Activated CD8-positive, alpha-beta memory T cell treated with anti-CD3 and anti-CD28 coated beads, Interleukin-2, amount 10 ng/mL, durations not matched to agents 7 days and 5 days (primary cell): Measurements from ENCODE around the gene CCDC102A. TPM values are rescaled to one million over a fixed set of nuclear protein-coding genes. Genes with fewer than 3 reads are reported as not detected.
A peak's percentile ranks its signal among the peaks of the same experiment; 100 is the strongest.

ENCODE experiments used
- ATAC-seq: fragments of 150-1000 bp; cut with Tn5 transposase; one replicate; pipeline ENCODE4 v1.10.0; 2021; ENCODE audit warnings: moderate library complexity
- CTCF ChIA-PET: fragments of 350-600 bp; sonication (Branson Sonifier 250); formaldehyde crosslinking; loops from one replicate; lab custom pipeline; 2021; ENCODE audit warnings: antibody characterized with exemption; lab: Charles Lee
- DNase-seq: peaks from one replicate; pipeline ENCODE4 v3.0.0-alpha.2; 2020
- H3K27ac Mint-ChIP-seq: one replicate; pipeline ENCODE4 v1.8.0; 2021; ENCODE audit warnings: mild to moderate bottlenecking, mixed read lengths
- H3K27me3 Mint-ChIP-seq: one replicate; pipeline ENCODE4 v1.8.0; 2021; ENCODE audit warnings: mixed read lengths
- H3K36me3 Mint-ChIP-seq: one replicate; pipeline ENCODE4 v1.8.0; 2021; ENCODE audit warnings: mild to moderate bottlenecking, mixed read lengths
- H3K4me1 Mint-ChIP-seq: one replicate; pipeline ENCODE4 v1.8.0; 2021; ENCODE audit warnings: mixed read lengths
- H3K4me3 Mint-ChIP-seq: one replicate; pipeline ENCODE4 v1.8.0; 2021; ENCODE audit warnings: mild to moderate bottlenecking, moderate library complexity, mixed read lengths
- H3K9me3 Mint-ChIP-seq: one replicate; pipeline ENCODE4 v1.8.0; 2022; ENCODE audit warnings: low read depth, mixed read lengths
- total RNA-seq, 2 experiments: library from RNA; stranded (reverse); gene quantifications; one replicate each; pipeline ENCODE4 v1.2.3, GENCODE V29; 2021

CCDC102A gene
- total RNA-seq, 2 experiments from 2014 or later, result 19.7 to 20.2 TPM

DNA sequence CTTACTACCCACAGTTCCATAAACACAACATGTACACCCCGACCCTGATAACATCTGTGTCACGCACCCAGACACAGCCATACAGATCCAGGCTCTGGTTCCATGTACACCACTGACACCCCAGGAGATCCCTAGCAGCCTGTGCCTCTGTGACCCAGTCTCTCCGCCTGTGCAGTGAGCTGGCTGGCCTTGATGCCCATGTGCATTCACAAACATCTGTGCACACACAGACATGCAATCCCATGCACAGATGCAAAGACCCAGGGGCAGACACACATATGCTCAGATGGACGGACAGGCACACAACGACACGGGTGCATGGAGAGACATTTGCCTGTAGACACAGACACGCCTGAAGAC lies 4.1 kb downstream of the CCDC102A start:
- H3K27me3 Mint-ChIP-seq, result no peaks in the 10 kb centered on the region
- no peak overlapping the region for H3K4me3 Mint-ChIP-seq
- CTCF ChIA-PET, result interaction anchor here (0.7 to 1.1 kb wide), 3 partner anchors 12 to 347 kb away, joined by 3 to 4 read pairs (median 3); no protein-coding TSS in a partner anchor
- DNase-seq, result peak; percentile 41
- H3K27ac Mint-ChIP-seq, result peak overlapping the region; percentile 99
- H3K4me1 Mint-ChIP-seq, result peaks cover 65% of the 10 kb centered on the region
- ATAC-seq, result no peak
- peaks cover 7% of the 10 kb centered on the region for H3K36me3 Mint-ChIP-seq
- no peaks in the 10 kb centered on the region for H3K9me3 Mint-ChIP-seq

DNA sequence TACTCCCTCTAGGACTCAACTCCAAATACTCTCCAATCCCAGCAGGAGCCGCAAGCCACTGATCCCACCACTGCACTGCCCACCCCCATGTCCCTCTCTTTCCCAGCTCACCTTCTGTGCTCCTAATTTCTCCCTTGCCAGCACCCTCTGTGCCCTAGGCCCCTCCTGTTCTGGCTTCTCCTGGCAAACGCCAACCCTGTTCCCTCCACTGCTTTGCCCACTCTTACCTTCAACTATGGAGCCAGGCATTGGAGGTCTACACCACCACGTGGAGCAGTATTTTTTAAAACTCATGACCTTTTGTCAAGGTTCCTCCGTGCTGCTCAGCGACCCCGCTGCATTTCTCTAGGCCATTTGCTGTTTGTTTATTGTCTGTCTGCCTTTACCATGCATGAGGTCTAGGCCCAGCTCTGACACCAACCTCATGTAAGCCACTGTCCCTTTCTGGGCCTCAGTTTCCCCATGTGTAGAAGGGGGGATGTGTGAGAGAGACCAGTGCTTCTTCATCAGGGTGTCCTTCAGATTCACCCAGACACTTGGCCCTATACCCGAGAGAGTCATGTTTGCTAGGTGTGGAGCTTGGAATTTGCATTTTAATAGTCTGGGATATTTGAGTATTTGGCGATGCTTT lies 4.6 kb downstream of the CCDC102A start:
- H3K4me1 Mint-ChIP-seq, result peaks cover 63% of the 10 kb centered on the region
- DNase-seq, result peak; percentile 36
- CTCF ChIA-PET, result interaction anchor here (0.9 to 2.2 kb wide), 3 partner anchors 12 to 14 kb away, joined by 3 to 15 read pairs (median 3); no protein-coding TSS in a partner anchor
- peak overlapping the region; percentile 99 for H3K27ac Mint-ChIP-seq
- no peaks in the 10 kb centered on the region for H3K9me3 Mint-ChIP-seq
- no peaks in the 10 kb centered on the region for H3K27me3 Mint-ChIP-seq
- H3K4me3 Mint-ChIP-seq, result peak overlapping the region; percentile 56
- no peak for ATAC-seq
- H3K36me3 Mint-ChIP-seq, result peaks cover 7% of the 10 kb centered on the region

DNA sequence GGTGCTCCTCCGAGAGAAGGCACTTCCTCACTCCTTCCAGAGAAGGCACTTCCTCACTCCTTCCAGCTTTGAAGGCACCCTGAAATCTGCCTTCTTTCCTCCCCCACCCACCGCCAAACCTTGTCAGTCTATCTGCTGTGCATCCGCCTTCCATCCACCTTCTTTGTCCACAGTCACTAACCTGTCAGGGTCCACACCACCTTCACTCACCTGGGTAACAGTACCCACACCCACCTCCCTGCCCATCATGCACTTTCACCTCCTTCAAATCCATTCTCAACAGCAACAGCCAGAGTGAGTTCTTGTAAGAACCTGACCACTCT lies 5.2 kb downstream of the CCDC102A start:
- ATAC-seq (no peak), DNase-seq (no peak)
- H3K27me3 Mint-ChIP-seq, result no peaks in the 10 kb centered on the region
- H3K27ac Mint-ChIP-seq, result peak overlapping the region; percentile 99
- CTCF ChIA-PET, result interaction anchor here (1.5 to 2.2 kb wide), 2 partner anchors 11 to 114 kb away, joined by 3 to 15 read pairs; no protein-coding TSS in a partner anchor
- H3K4me3 Mint-ChIP-seq, result peak overlapping the region; percentile 56
- H3K36me3 Mint-ChIP-seq, result peaks cover 7% of the 10 kb centered on the region
- H3K9me3 Mint-ChIP-seq, result no peaks in the 10 kb centered on the region
- H3K4me1 Mint-ChIP-seq, result peaks cover 63% of the 10 kb centered on the region

DNA sequence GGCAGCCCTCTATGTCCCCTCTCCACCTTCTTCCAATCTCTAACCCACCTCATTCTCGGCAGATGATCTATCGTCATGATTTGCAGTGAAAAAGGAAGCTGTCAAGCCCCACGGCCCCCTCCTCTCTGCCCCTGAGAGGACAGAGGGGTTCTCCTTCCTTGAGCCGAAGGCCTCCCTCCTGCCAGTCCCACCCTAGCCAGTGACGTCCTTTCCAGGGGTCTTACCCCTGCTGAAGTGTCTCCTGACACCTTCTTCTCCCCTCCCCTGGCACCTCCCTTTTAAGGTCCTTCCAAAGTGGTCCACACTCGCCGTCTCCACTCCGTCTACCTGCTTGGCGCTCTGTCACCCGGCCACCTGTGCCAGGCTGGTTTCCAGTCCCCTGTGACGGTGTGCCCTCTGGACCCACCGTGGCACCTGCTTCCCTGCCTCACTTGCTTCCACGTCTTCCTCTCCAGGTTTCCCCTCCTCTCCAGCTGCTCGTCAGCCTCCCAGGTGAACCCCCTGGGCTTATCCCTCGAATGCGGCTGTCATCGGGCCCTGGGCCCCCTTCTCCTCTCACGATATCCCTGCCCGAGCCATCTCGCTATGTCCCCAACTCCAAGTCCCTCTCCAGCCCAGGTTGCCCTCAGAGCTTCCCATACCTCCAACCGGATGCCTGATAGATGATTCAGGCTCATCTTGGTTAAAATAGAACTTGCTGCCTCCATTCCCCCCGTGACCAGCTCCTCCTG lies 5.7 kb downstream of the CCDC102A start:
- peaks cover 7% of the 10 kb centered on the region for H3K36me3 Mint-ChIP-seq
- no peak for DNase-seq
- ATAC-seq, result no peak
- CTCF ChIA-PET, result interaction anchor here (0.9 to 2.2 kb wide), 4 partner anchors 10 to 230 kb away, joined by 3 to 15 read pairs (median 4); no protein-coding TSS in a partner anchor
- H3K27me3 Mint-ChIP-seq, result no peaks in the 10 kb centered on the region
- H3K4me3 Mint-ChIP-seq, result peak overlapping the region; percentile 56
- H3K27ac Mint-ChIP-seq, result peak overlapping the region; percentile 99
- no peaks in the 10 kb centered on the region for H3K9me3 Mint-ChIP-seq
- peaks cover 63% of the 10 kb centered on the region for H3K4me1 Mint-ChIP-seq

DNA sequence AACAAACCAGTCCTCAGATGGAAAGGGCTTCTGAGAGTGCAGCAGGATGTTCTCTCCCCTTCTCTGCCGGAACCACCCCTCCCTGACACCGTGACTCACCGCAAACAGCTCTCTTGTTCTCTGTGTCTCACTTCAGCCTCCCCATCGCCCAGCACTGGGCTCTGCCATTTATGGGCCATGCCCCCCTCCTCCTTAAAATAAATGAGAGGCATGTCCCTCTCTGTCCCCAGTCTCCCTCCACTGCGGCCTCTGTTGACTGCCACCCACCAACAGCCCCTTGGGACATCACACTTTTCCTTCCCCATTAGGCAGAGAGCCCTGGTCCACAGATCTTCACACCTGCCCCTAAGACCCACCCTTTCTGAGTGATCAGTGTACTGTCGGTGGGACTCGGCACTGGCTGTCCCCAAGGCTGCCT lies 6.3 kb downstream of the CCDC102A start:
- DNase-seq (peak; percentile 93), ATAC-seq (peak; percentile 95)
- H3K9me3 Mint-ChIP-seq, result no peaks in the 10 kb centered on the region

GRCh38 chr16:57529391-57530103 lies 6.8 kb downstream of the CCDC102A start:
- Mint-ChIP-seq H3K27ac (peak overlapping the region; percentile 99), H3K27me3 (no peaks in the 10 kb centered on the region), H3K4me1 (peaks cover 52% of the 10 kb centered on the region), H3K9me3 (no peaks in the 10 kb centered on the region), H3K4me3 (peak overlapping the region; percentile 56), H3K36me3 (peaks cover 7% of the 10 kb centered on the region)
- CTCF ChIA-PET, result interaction anchor here (0.8 to 2.2 kb wide), 4 partner anchors 9 to 229 kb away, joined by 3 to 15 read pairs (median 4); partner anchors contain the start of gene ADGRG5
- DNase-seq (no peak), ATAC-seq (peak; percentile 35)

More for the DNA sequence above, 6.3 kb downstream of the CCDC102A start:
- H3K4me1 Mint-ChIP-seq, result peaks cover 58% of the 10 kb centered on the region
- CTCF ChIA-PET, result interaction anchor here (0.8 to 2.2 kb wide), 5 partner anchors 10 to 230 kb away, joined by 3 to 15 read pairs (median 3); partner anchors contain the start of gene ADGRG5
- H3K36me3 Mint-ChIP-seq, result peaks cover 7% of the 10 kb centered on the region
- H3K4me3 Mint-ChIP-seq, result peak overlapping the region; percentile 56
- H3K27me3 Mint-ChIP-seq, result no peaks in the 10 kb centered on the region
- peak overlapping the region; percentile 99 for H3K27ac Mint-ChIP-seq

GRCh38 chr16:57528499-57529390 lies 7.6 kb downstream of the CCDC102A start:
- Mint-ChIP-seq H3K27me3 (no peaks in the 10 kb centered on the region), H3K36me3 (peaks cover 7% of the 10 kb centered on the region), H3K4me3 (no peak overlapping the region), H3K27ac (no peak overlapping the region), H3K9me3 (no peaks in the 10 kb centered on the region), H3K4me1 (peaks cover 44% of the 10 kb centered on the region)
- DNase-seq (no peak), ATAC-seq (no peak)
- CTCF ChIA-PET, result interaction anchor here (1.5 to 2.0 kb wide), 2 partner anchors 8 to 9 kb away, joined by 7 to 8 read pairs; partner anchors contain the start of gene CCDC102A

- Mint-ChIP-seq H3K27me3 (no peaks in the 10 kb centered on the region), H3K9me3 (no peaks in the 10 kb centered on the region), H3K4me1 (peaks cover 40% of the 10 kb centered on the region), H3K27ac (no peak overlapping the region), H3K36me3 (peaks cover 7% of the 10 kb centered on the region), H3K4me3 (no peak overlapping the region)
- CTCF ChIA-PET, result interaction anchor here (0.6 to 2.0 kb wide), 3 partner anchors 8 to 639 kb away, joined by 4 to 8 read pairs (median 7); partner anchors contain the start of gene CCDC102A
- ATAC-seq (no peak), DNase-seq (no peak)
Measured at GRCh38 chr16:57527610-57528360, 8.6 kb downstream of the CCDC102A start.

- Mint-ChIP-seq H3K27ac (no peak overlapping the region), H3K27me3 (no peaks in the 10 kb centered on the region), H3K4me3 (no peak overlapping the region), H3K9me3 (no peaks in the 10 kb centered on the region), H3K36me3 (peaks cover 7% of the 10 kb centered on the region), H3K4me1 (peaks cover 39% of the 10 kb centered on the region)
- CTCF ChIA-PET, result interaction anchor here (0.7 to 2.0 kb wide), 3 partner anchors 10 to 1265 kb away, joined by 3 to 7 read pairs (median 4); partner anchors contain the start of gene CCDC102A
- DNase-seq (no peak), ATAC-seq (no peak)
Measured at GRCh38 chr16:57527027-57527426, 9.3 kb downstream of the CCDC102A start.

DNA sequence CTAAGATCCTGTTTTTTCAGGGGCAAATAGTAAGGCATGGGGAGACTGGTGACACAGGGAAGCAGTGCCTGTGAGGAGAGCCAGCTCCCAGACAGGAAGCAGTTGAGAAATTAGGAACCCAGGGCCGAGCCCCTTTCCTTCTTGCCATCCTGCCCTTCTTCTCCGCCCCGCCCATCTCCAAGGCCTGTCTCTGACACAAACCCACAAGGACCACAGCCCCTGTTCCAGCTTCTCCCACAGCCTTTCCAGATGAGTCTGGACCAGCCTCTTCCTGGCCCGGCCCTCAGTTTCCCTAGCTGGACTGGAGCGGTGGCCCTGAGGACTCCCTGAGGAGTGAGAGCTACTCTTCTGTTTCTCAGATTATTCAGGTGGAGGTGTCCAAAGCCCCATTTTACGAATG lies 9.9 kb downstream of the CCDC102A start:
- Mint-ChIP-seq H3K9me3 (no peaks in the 10 kb centered on the region), H3K27me3 (no peaks in the 10 kb centered on the region), H3K36me3 (peaks cover 7% of the 10 kb centered on the region), H3K4me1 (peaks cover 34% of the 10 kb centered on the region), H3K4me3 (no peak overlapping the region), H3K27ac (no peak overlapping the region)
- no peak for DNase-seq
- ATAC-seq, result no peak
- CTCF ChIA-PET, result interaction anchor here (0.8 to 1.8 kb wide), 3 partner anchors 39 to 108 kb away, joined by 4 to 5 read pairs (median 4); partner anchors contain the start of gene POLR2C

- Mint-ChIP-seq H3K4me3 (no peak overlapping the region), H3K9me3 (no peaks in the 10 kb centered on the region), H3K36me3 (peaks cover 6% of the 10 kb centered on the region), H3K27me3 (no peaks in the 10 kb centered on the region), H3K4me1 (peaks cover 27% of the 10 kb centered on the region), H3K27ac (no peak overlapping the region)
- no peak for ATAC-seq
- no peak for DNase-seq
- CTCF ChIA-PET, result interaction anchor here (1.1 to 1.8 kb wide), 2 partner anchors 38 to 64 kb away, joined by 4 to 5 read pairs; partner anchors contain the start of gene POLR2C
Measured at GRCh38 chr16:57525761-57526160, 10.6 kb downstream of the CCDC102A start.
